ENCODE data around the gene IRF1. TPM values are rescaled to one million over a fixed set of nuclear protein-coding genes. Genes with fewer than 3 reads are reported as not detected.

The IRF1 gene
- total and polyA plus RNA-seq, 12 donors, result 3.0 to 116 (median 20.1) TPM

DNA sequence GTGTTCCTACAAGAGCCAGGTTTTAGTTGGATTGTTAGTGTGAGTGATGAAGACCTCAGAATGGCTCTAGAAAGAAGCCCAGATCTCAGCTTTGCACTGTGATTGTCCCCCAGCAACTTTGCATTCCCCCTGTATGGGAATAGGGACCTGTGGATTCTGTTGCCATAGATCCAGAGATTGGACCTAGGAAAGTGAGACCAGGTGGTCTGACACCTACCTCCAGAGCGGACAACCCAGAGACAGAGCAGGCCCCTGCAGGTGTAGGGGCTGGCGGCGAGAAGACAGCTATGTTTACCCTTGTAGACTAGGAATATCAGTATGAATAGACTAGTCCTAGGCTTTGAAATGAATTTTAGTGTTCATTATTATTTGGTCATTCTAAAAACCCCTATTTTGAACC, 53.6 kb downstream of the IRF1 start:
- Histone ChIP-seq H3K27ac (peak overlapping the region in 4 of 5 donors; percentile 15 to 73 (median 54)), H3K36me3 (replicated peaks in 1 of 2) (no peaks in the 10 kb centered on the region), H3K27me3 (no peaks in the 10 kb centered on the region), H3K9me3 (replicated peaks in 1 of 3) (no peaks in the 10 kb centered on the region), H3K4me3 (no peak overlapping the region), H3K4me1 (replicated peaks in 1 of 2) (peaks cover 8 to 33% of the 10 kb centered on the region in 2 donors)
- TF ChIP-seq, protein P1, sequence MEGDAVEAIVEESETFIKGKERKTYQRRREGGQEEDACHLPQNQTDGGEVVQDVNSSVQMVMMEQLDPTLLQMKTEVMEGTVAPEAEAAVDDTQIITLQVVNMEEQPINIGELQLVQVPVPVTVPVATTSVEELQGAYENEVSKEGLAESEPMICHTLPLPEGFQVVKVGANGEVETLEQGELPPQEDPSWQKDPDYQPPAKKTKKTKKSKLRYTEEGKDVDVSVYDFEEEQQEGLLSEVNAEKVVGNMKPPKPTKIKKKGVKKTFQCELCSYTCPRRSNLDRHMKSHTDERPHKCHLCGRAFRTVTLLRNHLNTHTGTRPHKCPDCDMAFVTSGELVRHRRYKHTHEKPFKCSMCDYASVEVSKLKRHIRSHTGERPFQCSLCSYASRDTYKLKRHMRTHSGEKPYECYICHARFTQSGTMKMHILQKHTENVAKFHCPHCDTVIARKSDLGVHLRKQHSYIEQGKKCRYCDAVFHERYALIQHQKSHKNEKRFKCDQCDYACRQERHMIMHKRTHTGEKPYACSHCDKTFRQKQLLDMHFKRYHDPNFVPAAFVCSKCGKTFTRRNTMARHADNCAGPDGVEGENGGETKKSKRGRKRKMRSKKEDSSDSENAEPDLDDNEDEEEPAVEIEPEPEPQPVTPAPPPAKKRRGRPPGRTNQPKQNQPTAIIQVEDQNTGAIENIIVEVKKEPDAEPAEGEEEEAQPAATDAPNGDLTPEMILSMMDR (IDR thresholded peaks at IDR 0.05), result no peak
- TF ChIP-seq POLR2A (IDR thresholded peaks at IDR 0.05), result no peak
- peak in 1 of 7 donors; percentile 12 for DNase-seq
- WGBS, 4 donors, result 93 to 100% (median 97%) methylated on average over 3 of the region's 3 CpGs
- intact Hi-C loops (cut with DNase I), result no loop called here

DNA sequence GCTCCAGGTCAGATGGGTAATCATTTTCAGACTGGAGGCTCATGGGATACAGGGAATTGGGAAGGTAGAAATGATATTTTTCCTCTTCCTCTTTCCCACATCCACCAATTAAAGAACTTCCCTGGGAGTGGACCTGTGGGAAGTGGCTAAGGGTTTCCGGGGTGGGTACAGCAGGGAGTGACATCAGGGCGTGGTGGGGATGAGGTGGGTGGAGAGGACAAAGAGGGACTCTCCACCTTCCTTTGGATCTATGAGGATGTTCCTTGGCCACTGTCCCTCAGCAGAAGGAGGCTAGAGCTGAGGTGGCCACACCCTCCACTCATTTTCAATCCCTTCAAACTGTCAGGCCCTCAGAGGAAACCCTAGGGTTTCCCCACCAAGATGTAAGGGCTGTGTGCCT, 54.7 kb downstream of the IRF1 start:
- H3K36me3 ChIP-seq (replicated peaks in 1 of 2), result no peaks in the 10 kb centered on the region
- TF ChIP-seq, protein P1 (IDR thresholded peaks at IDR 0.05), result no peak
- TF ChIP-seq POLR2A (IDR thresholded peaks at IDR 0.05), result no peak
- H3K27ac ChIP-seq, result no peak overlapping the region
- intact Hi-C loops (cut with DNase I), result no loop called here
- WGBS, 4 donors, result 78 to 100% (median 82%) methylated on average over 2 of the region's 2 CpGs
- peak in 1 of 7 donors; percentile 25 for DNase-seq
- H3K9me3 ChIP-seq (replicated peaks in 1 of 3), result no peaks in the 10 kb centered on the region
- H3K4me1 ChIP-seq (replicated peaks in 1 of 2), result peaks cover 8 to 33% of the 10 kb centered on the region in 2 donors
- no peak overlapping the region for H3K4me3 ChIP-seq
- no peaks in the 10 kb centered on the region for H3K27me3 ChIP-seq

DNA sequence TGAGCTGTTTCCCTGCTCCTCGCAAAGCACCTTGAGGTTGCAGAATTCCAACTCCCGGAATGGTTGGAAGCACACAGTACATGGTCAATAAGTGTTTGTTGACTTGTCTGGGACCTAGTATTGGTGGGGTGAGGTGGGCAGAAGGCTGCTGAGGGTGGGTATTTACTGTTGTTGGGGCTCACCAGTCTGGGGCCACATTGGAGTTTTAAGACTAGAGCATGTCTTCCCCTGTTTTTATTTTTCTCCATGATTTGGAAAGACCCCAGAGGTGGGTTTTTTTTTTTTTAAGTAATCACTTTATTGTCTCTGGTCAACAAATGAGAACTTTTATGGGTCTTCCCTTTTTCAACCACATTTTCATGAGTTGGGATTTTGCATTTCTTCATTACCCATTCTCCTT, 55.1 kb downstream of the IRF1 start:
- DNase-seq, result peak in 1 of 7 donors; percentile 31
- Histone ChIP-seq H3K27ac (no peak overlapping the region), H3K36me3 (replicated peaks in 1 of 2) (no peaks in the 10 kb centered on the region), H3K27me3 (no peaks in the 10 kb centered on the region), H3K9me3 (replicated peaks in 1 of 3) (no peaks in the 10 kb centered on the region), H3K4me1 (replicated peaks in 1 of 2) (peaks cover 8 to 33% of the 10 kb centered on the region in 2 donors), H3K4me3 (no peak overlapping the region)
- TF ChIP-seq, protein P1 (IDR thresholded peaks at IDR 0.05), result no peak
- no peak for TF ChIP-seq POLR2A (IDR thresholded peaks at IDR 0.05)
- intact Hi-C loops (cut with DNase I), result no loop called here
- 91 to 100% (median 99%) methylated on average over 2 of the region's 2 CpGs for WGBS, 4 donors

DNA sequence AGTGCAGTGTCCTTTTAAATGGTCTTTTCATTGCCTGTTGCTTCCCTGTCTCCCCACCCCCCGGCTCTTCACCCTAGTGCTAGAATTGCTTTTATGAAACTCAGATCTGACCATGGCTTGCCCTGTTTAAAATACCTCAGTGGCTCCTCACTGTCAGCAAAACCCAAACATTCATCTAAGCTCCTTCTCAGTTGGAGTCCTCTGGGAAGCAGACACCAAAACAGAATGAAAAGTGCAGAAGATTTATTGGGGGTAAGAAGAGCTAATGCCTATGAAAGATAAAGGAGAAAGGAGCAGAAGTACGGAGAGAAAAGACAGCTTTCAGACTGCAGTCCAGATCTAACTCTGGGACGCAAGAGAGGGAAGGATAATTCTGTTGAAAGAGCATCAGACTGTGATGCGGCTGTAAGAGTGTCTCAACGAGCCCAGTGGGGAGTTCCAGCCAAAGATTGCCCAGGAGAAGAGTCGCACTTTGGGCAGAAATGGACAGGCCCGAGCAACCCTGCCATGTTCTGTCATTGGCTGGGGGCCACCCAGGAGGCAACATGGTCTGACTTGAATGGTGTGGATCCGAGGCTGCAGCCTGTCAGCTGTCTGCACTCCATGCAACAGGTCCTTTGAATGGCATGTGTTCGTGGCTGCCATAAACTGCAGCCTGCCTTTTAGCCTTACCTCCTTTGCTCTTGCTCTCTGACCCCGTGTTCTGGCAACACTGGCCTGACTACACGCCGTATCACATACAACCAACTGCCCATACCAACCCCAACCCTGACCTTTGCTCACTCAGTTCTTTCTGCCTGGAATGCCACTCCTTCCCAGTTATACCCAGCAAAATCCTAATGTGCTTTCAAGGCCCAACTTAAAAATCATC, 55.9 kb downstream of the IRF1 start:
- intact Hi-C loops (cut with DNase I), result no loop called here
- no peaks in the 10 kb centered on the region for H3K36me3 ChIP-seq (replicated peaks in 1 of 2)

More for the DNA sequence above, 55.9 kb downstream of the IRF1 start:
- no peak overlapping the region for H3K27ac ChIP-seq
- TF ChIP-seq, protein P1 (IDR thresholded peaks at IDR 0.05), result no peak
- no peak for TF ChIP-seq POLR2A (IDR thresholded peaks at IDR 0.05)
- peak in 1 of 7 donors; percentile 49 for DNase-seq
- WGBS, 4 donors, result 73 to 89% (median 85%) methylated on average over 12 of the region's 12 CpGs
- no peaks in the 10 kb centered on the region for H3K9me3 ChIP-seq (replicated peaks in 1 of 3)
- peaks cover 8 to 29% of the 10 kb centered on the region in 2 donors for H3K4me1 ChIP-seq (replicated peaks in 1 of 2)
- H3K4me3 ChIP-seq, result no peak overlapping the region
- no peaks in the 10 kb centered on the region for H3K27me3 ChIP-seq
